Activated CD8-positive, alpha-beta memory T cell treated with anti-CD3 and anti-CD28 coated beads, Interleukin-2, amount 50 U/mL, for 24 hours (primary cell): Measurements from ENCODE around the gene BRME1.

Experiments used
- DNase-seq: peaks from one replicate; pipeline ENCODE4 v3.0.0-alpha.2; 2020; ENCODE audit errors: extremely low read depth

The BRME1 gene

GRCh38 chr19:13888281-13888680 lies 17.6 kb downstream of the BRME1 start:
- no peak for DNase-seq

GRCh38 chr19:13887517-13887916 lies 18.4 kb downstream of the BRME1 start:
- DNase-seq = no peak

GRCh38 chr19:13887018-13887436 lies 18.9 kb downstream of the BRME1 start:
- no peak for DNase-seq

GRCh38 chr19:13885826-13886365 lies 20.0 kb downstream of the BRME1 start:
- DNase-seq = no peak

- DNase-seq = no peak
These were observed 21.0 kb downstream of the BRME1 start for GRCh38 chr19:13884726-13885591.

DNA sequence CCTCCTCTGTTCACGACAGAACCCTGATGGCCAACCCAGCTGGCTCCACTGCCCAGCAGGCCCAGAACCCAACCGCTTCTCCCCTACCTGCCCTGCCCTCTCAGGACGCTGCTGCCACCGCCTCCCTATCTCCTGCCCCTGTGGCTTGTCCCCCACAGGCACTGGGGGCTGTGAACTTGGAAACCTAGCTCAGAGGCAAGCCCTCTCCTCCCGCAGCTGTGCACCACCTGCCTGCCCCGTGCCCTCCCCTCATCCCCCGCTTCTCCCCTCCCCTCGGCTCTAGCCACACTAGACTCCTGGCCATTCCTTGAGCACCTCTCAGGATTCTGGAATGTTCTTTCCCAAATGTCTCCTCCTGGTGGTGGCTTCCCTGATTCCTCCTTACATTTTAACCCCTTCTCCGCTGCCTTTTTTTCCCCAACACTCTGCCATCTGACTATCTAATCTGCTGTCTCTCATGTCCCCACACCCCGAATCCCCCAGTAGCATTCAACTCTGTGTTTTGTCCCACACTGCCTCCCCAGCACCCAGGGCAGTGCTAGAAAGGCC lies 22.3 kb downstream of the BRME1 start:
- no peak for DNase-seq

GRCh38 chr19:13882836-13883235 lies 23.1 kb downstream of the BRME1 start:
- no peak for DNase-seq

DNA sequence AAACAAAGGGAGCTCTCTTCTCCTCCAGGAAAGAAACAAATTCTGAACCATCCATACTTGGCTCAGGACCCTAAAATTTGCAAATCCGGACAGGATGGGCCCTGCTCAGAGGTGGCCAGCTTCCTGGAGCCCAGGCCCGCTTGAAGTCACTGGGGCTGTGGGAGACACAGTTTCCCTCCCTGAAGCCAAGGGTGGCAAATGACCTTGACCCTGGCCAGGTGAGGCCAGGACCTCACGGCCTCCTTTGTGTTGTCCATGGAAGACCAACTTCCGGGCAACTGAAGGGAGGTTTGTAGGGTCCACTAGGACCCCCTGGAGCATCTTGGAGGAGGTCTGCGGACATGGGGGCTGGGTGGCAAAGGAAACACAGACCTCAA lies 23.5 kb downstream of the BRME1 start:
- DNase-seq = no peak

DNA sequence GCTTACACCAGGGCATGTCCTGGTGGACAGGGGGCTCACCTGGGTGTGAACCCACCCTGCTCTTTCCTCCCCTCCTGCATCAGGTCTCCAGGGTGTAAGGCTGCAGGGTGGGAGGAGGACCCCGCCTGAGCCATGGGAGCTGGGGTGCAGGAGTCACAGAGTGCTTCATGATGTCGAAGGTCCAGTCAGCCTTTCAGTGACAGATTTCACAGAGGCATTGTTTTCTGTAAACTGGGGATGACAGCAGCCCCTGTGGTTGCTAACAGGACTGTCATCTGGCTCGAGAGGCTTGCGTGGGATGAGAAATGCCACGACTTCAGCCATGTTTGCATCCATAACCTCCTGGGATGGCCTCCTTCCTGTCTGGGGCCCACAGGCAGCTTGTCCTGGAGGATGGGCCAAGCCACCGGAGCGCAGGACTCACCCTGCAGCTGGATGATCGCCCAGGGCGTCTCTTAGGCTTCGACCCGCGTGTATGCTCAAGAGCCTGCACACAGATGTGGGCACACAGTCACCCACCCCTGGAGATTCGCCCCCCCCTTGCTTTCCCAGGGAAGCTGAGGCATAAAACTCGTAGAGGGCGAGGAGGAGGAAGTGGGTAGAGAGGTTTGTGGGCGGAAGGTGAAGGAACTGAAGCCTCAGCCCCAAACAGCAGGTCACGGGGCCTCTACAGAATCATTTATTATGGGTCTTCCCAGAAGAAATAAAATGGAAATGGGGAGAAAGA lies 24.1 kb downstream of the BRME1 start:
- DNase-seq = no peak

GRCh38 chr19:13881251-13881691 lies 24.6 kb downstream of the BRME1 start:
- no peak for DNase-seq

GRCh38 chr19:13880059-13881043 lies 25.6 kb downstream of the BRME1 start:
- DNase-seq = peak; percentile 92

DNA sequence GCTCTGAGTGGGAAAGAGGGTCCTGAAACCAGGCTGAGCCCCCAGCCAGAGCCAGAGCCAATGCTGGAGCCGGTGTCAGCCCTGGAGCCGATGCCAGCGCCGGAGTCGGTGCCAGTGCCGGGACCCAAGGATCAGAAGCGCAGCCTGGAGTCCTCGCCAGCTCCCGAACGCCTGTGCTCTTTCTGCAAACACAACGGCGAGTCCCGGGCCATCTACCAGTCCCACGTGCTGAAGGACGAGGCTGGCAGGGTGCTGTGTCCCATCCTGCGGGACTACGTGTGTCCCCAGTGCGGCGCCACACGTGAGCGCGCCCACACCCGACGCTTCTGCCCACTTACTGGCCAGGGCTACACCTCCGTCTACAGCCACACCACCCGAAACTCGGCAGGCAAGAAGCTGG lies 28.6 kb downstream of the BRME1 start:
- DNase-seq = no peak

DNA sequence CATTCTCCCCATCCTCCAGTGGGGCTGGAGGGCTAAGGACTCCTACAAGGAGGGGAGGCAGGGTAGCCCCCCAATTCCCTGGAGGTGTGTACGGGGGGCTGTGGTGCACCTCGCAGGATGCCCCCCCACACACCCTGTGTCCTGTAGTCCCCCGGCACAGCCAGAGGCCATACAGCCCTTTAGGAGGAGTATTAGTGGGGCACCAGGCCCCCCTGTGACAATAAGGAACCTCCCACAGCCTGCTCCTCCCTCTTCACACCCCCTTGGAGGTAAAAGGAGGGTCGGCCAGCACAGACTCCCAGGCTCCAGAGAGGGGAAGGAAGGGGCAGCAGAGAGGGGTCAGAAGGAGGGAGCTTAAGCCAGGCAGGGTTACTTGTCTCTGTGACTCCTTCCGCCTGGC lies 29.1 kb downstream of the BRME1 start, which contains the start of gene NANOS3:
Gene NANOS3 (plus strand): TSS at position 301 of the 400 bp plus-strand sequence. CDS start 115 bp downstream, outside the sequence.
- no peak for DNase-seq

- no peak for DNase-seq
These were observed 30.1 kb downstream of the BRME1 start for GRCh38 chr19:13875824-13876223.

DNA sequence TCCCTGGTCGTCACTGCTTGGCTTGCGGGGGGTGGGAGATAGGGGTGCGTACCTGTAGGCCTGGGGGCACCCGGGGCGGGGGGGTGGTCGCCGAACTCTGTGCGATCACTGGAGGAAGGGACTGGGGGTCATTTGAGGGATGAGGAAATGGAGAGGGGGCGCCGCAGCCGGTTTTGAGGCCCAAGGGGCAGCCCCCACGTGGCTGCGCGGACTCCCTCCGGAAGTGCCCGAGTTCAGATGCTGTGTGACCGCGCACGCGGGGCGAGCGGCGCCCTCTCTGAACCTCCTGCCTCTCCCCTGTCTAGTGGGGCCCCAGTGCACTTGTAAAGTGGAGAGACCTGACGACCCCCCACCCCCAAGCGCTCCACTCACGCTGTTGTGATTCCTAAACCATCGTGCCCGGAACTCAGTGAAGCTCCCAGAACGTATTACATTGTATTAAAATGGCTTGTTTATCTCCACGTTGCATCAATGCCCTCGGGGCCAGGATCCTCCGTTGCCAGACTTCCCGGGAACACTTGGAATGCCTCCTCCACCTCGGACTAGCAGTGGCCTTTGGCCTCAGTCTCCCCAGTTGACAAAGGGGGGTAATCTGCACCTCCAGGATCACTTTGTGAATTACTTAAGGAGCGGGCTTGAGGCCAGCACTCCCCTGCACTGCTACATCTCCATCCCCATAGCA lies 31.9 kb downstream of the BRME1 start:
- DNase-seq = no peak

DNA sequence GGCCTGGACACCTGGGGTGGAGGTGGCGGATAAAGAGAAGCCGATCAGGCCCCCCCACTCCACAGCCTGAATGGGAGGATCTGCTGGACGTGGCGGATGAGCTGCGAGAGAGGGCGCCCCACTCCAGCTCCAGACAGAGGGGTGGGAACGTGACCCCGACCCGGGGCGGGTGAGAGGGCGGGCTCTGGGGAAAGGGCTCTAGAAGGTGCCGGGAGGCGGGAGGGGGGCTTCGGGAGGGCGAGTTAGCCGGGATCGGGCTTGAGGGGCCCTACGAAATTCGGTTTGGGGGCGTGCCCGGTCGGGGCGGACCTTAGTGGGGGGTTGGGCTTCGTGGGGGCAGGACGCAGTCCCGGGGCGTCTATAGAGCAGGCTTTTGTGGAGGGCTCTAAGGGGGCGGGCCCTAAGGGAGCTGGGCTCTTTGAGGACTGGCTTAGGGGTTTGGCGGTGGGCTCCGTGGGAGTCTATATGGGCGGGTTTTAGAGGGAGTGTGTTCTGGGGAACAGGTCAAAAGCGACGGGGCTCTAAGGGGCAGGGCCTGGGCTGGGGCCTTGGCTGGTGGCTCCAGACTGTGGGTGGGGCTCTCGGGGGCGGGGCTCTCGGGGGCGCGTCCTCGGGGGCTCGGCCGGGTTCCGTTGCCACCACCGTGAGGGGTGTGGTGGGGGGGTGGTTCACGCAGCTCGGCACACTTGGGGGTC lies 33.1 kb downstream of the BRME1 start:
- no peak for DNase-seq

GRCh38 chr19:13872339-13872694 lies 33.6 kb downstream of the BRME1 start:
- DNase-seq = no peak

DNA sequence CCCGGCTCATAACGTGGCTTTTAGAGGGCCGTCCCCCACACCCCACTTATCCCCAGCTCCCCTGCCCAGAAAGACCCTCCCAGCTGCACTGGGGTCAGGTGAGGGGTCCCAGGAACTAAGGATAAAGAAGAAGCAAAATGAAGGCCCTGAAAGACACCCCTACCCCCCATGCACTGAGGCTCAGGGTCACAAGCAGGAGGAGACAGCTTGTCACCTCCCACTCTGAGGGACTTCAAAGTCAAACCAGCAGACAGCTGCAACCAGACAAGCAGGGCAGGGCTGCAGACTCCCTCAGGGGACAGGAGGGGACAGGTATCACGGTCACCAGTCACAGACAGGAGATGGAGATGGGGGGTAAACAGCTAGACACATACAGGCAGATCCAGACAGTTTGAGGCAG lies 35.0 kb downstream of the BRME1 start:
- DNase-seq = no peak

DNA sequence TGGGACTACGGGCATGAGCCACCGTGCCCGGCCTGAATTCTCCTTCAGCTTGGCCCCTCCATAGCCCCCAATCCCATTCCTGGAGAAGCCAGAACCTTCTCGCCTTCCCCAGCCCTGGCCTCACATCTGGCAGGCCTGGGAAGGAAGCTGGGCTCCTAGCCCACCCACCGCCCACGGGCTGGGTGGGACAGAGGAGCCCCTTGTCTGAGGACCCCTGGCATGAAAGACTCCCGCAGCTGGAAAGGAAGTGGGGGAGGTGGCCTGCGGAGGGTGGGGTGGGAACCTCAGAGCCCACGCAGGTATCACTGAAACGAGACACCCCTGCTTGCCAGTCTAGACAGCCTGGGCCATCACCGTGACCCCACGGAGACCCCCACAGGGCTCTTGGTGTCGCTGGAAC lies 36.6 kb downstream of the BRME1 start:
- DNase-seq = no peak

DNA sequence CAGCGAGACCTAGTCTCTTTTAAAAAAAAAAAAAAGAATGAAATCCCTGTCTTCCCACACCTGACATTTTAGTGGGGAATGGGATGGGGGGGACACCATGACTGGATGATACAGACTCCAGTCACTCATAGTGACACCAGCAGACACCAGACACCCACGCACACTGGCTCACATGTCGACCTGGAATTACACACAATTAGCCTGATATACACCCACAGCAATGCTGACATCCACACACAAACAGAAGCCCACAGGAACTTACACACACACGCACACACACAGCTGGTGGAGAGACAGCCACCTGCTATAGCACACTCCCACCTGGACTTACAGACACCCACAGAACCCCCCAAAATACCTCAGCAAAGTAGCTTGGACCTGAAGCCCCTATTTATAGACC lies 37.3 kb downstream of the BRME1 start:
- DNase-seq = no peak
